Peyer's patch (tissue), 4 donors: ENCODE data around the gene WDR93. TPM values are rescaled to one million over a fixed set of nuclear protein-coding genes. Genes with fewer than 3 reads are reported as not detected.

Experiments used
- DNase-seq, 3 donors: peaks; one replicate each; pipeline ENCODE4 v3.0.0-alpha.2; 2017 to 2019
- H3K27ac ChIP-seq, 4 donors: fragments of 200-600 bp; sonication (generic); one replicate each; pipeline ENCODE4 v1.5.1; 2016 to 2019
- H3K27me3 ChIP-seq, 2 donors: fragments of 200-600 bp; sonication (generic); one replicate each; pipeline ENCODE4 v1.5.1; 2019
- H3K36me3 ChIP-seq, 3 donors: fragments of 200-600 bp; sonication (generic); one replicate each; pipeline ENCODE4 v1.5.1; 2016 to 2019
- H3K4me1 ChIP-seq, 4 donors: fragments of 200-600 bp; sonication (generic); one replicate each; pipeline ENCODE4 v1.5.1; 2016 to 2019
- H3K4me3 ChIP-seq, 4 donors: fragments of 200-600 bp; sonication (generic); 1 replicate in 3 of 4; 2 replicates in 1 of 4; pipeline ENCODE4 v1.5.1; 2016 to 2019; ENCODE audit warnings: mild to moderate bottlenecking in 1 of 4
- H3K9me3 ChIP-seq, 4 donors: fragments of 200-600 bp; sonication (generic); one replicate each; pipeline ENCODE4 v1.5.1; 2016 to 2019; ENCODE audit warnings: mild to moderate bottlenecking in 1 of 4
- POLR2A ChIP-seq, 2 donors: fragments of 450-650 bp; IDR thresholded peaks; one replicate each; pipeline ENCODE4 v1.5.1; 2017; ENCODE audit warnings: antibody characterized with exemption in 2 of 2, mild to moderate bottlenecking in 2 of 2, moderate library complexity in 2 of 2
- total RNA-seq, 4 donors: library from RNA; depleted of rRNA; stranded (reverse); fragments of >200 nt; gene quantifications; one replicate each; pipeline ENCODE4 v1.1.0, GENCODE V29; 2016
- TF ChIP-seq, protein P1 (sequence below), 6 experiments: fragments of 450-650 bp in 4 of 6; fragments of 200-600 bp in 2 of 6; sonication (generic) in 1 of 6; IDR thresholded peaks; one replicate each; pipeline ENCODE4 v1.5.1; 2017 to 2019; ENCODE audit warnings: antibody characterized with exemption in 6 of 6, mild to moderate bottlenecking in 3 of 6, moderate library complexity in 1 of 6

The WDR93 gene
- total RNA-seq, 4 donors from 2014 or later = 1.0 TPM; not detected in 3

- no peak overlapping the region for H3K27ac ChIP-seq
- no peak overlapping the region for H3K4me3 ChIP-seq
- H3K36me3 ChIP-seq = no peaks in the 10 kb centered on the region
- H3K4me1 ChIP-seq = peaks cover 0 to 5% (median 0%) of the 10 kb centered on the region in 4 donors
- no peaks in the 10 kb centered on the region for H3K9me3 ChIP-seq
- peak in 1 of 3 donors; percentile 37 for DNase-seq
- no peaks in the 10 kb centered on the region for H3K27me3 ChIP-seq
- no peak for TF ChIP-seq POLR2A (IDR thresholded peaks at IDR 0.05)
- TF ChIP-seq, protein P1, sequence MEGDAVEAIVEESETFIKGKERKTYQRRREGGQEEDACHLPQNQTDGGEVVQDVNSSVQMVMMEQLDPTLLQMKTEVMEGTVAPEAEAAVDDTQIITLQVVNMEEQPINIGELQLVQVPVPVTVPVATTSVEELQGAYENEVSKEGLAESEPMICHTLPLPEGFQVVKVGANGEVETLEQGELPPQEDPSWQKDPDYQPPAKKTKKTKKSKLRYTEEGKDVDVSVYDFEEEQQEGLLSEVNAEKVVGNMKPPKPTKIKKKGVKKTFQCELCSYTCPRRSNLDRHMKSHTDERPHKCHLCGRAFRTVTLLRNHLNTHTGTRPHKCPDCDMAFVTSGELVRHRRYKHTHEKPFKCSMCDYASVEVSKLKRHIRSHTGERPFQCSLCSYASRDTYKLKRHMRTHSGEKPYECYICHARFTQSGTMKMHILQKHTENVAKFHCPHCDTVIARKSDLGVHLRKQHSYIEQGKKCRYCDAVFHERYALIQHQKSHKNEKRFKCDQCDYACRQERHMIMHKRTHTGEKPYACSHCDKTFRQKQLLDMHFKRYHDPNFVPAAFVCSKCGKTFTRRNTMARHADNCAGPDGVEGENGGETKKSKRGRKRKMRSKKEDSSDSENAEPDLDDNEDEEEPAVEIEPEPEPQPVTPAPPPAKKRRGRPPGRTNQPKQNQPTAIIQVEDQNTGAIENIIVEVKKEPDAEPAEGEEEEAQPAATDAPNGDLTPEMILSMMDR (IDR thresholded peaks at IDR 0.05) = no peak
Measured at GRCh38 chr15:89672221-89673164, 18.1 kb upstream of the WDR93 start.

DNA sequence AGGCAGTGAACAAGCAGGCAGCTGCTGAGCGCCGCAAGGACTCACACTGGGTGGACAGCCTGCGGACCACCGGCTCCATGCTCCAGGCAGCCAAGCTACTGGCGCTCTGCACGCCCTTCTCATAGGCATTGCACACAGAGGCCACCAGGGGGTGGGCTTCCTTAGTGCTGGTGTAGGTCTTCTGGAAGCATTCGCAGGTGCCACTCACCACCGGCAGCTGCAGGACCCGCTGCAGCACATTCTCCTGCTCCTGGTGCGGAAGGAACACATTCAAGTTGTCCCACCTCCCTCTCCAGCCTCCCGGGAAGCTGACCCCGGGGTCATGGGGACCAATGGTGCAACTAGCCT lies 17.5 kb upstream of the WDR93 start:
- Histone ChIP-seq H3K4me1 (peaks cover 0 to 5% (median 0%) of the 10 kb centered on the region in 4 donors), H3K9me3 (no peaks in the 10 kb centered on the region), H3K4me3 (no peak overlapping the region), H3K27ac (no peak overlapping the region), H3K27me3 (no peaks in the 10 kb centered on the region), H3K36me3 (no peaks in the 10 kb centered on the region)
- peak in 1 of 3 donors; percentile 49 for DNase-seq
- no peak for TF ChIP-seq POLR2A (IDR thresholded peaks at IDR 0.05)
- TF ChIP-seq, protein P1 (IDR thresholded peaks at IDR 0.05) = peak in 4 of 6 experiments; percentile 10 to 31 (median 20)

DNA sequence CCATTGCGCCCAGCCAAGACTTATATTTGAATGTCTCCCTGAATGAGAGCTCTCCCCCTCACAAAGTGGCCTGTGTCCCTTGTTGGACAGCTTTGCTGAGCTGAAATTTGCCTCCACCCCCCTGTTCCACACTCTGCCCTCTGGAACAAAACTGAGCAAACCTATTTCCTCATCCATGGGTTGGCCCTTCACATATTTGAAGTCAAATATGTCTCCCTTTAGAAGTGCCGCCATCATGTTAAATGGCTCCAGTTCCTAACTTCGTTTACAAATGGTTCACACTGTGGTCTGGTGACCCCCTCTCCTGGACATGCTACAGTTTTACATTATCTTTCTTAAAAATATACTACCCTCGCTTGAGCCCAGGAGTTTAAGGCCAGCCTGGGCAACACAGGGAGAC lies 16.1 kb upstream of the WDR93 start:
- Histone ChIP-seq H3K27me3 (no peaks in the 10 kb centered on the region), H3K36me3 (no peaks in the 10 kb centered on the region), H3K4me1 (peaks cover 0 to 5% (median 0%) of the 10 kb centered on the region in 4 donors), H3K9me3 (no peaks in the 10 kb centered on the region), H3K27ac (no peak overlapping the region), H3K4me3 (no peak overlapping the region)
- TF ChIP-seq, protein P1 (IDR thresholded peaks at IDR 0.05) = no peak
- TF ChIP-seq POLR2A (IDR thresholded peaks at IDR 0.05) = no peak
- no peak for DNase-seq

GRCh38 chr15:89675606-89676005 lies 15.0 kb upstream of the WDR93 start:
- H3K27me3 ChIP-seq = no peaks in the 10 kb centered on the region
- no peak overlapping the region for H3K4me3 ChIP-seq
- H3K4me1 ChIP-seq = peaks cover 0 to 2% (median 0%) of the 10 kb centered on the region in 4 donors
- DNase-seq = no peak
- no peaks in the 10 kb centered on the region for H3K9me3 ChIP-seq
- TF ChIP-seq, protein P1 (IDR thresholded peaks at IDR 0.05) = no peak
- TF ChIP-seq POLR2A (IDR thresholded peaks at IDR 0.05) = no peak
- H3K36me3 ChIP-seq = no peaks in the 10 kb centered on the region
- no peak overlapping the region for H3K27ac ChIP-seq

DNA sequence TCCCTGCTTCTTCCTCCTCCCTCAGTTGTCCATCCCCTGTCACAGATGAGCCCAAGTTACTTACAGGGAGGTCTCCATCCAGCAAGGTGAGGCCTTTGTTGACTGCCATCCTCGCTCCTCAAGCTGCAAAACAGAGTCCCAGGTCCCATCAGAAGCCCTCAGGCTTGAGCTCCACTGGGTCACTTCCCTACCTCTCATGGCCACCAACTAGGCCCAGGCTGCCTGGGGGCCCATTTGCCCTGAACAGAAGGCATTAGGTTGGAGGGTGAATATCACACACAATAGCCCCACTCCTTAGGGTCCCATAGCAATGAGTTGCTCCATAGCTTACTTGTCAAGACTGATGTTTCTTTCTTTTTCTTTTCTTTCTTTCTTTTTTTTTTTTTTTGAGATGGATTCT lies 13.2 kb upstream of the WDR93 start:
- Histone ChIP-seq H3K27ac (no peak overlapping the region), H3K4me1 (peaks cover 0 to 8% (median 0%) of the 10 kb centered on the region in 4 donors), H3K9me3 (no peaks in the 10 kb centered on the region), H3K27me3 (no peaks in the 10 kb centered on the region), H3K4me3 (no peak overlapping the region), H3K36me3 (peaks cover 0 to under 1% (median 0%) of the 10 kb centered on the region in 3 donors)
- DNase-seq = no peak
- TF ChIP-seq, protein P1 (IDR thresholded peaks at IDR 0.05) = no peak
- TF ChIP-seq POLR2A (IDR thresholded peaks at IDR 0.05) = no peak
